DMS53 treated with DMSO at 0.1 percent for 48 hours (cell line): ENCODE measurements around the gene TCF4.

ENCODE experiments used
- DNase-seq: peaks from one replicate; lab custom pipeline; 2025; ENCODE audit not compliant: unreplicated experiment; lab: John Stamatoyannopoulos, UW

The TCF4 gene

DNA sequence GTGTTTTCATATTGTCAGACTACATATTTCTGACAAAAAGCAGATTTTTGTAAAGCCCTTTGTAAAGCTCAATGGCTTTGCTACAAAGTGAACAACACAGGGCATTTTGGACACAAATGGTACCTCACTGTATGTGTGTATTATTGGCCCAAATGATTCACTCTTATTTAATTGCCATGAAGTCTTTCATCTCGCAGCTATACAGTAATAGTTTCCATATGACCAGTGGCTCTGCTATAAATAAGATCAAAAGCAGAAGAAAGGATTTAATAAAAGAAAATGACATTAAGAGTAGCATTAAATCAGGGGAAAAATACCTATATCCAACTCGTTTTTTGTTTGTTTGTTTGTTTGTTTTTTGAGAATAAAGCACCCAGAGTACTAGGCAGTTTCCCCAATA lies 344.7 kb downstream of the TCF4 start:
- DNase-seq = no peak

DNA sequence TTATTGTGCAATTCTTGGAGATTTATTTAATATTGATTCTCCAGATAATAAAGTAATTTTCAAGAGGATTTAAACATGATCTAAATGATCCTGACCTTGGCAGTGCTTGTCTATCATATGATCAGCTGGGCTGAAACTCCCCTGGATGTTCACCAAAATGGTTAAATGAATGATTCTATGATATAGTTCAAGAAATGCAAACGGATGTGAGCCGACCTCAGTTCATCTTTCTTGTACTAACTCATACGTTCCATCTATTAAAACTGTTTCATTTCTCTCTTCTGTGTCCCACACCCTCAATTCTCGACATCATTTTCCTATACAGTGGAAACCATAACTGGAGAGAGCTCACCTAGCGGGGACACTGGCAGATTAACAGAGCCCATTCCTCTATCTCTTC lies 347.0 kb downstream of the TCF4 start:
- no peak for DNase-seq

DNA sequence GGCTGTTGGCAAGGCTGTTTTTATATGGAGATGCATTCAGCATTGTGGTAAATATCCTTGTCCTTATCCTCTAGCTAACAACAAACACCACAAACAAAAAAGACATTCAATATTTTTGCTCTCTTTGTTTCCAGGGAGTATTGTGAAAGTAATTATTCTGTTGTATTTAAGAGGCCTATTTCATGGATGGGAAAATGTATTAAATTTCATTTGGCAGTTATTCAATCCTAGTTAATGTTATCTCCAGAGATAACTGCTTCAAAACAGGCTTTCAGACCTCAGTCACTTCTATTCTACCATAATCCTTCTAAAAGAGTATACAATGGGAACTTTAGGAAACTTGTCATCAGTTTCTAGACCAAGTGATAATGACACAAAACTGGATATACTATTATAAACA lies 348.3 kb downstream of the TCF4 start:
- DNase-seq = no peak

DNA sequence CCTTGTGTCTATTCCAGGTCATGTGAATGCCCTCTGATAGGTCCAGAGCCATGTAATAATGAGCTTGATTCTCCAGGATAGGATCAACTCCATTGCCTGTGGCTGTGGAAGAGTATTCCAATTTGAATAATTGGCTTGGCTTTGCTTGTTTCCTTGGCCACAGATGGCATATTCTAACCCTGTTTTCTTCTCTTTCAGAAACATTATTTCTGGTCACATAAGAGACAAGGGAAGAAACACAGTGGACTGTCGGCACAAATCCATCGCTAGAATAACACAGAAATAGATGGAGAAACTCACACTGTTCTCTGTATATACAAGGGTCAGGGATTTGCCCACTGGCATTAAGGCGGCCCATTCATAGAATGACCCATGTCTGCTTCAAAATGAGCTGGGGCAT lies 350.3 kb downstream of the TCF4 start:
- no peak for DNase-seq

DNA sequence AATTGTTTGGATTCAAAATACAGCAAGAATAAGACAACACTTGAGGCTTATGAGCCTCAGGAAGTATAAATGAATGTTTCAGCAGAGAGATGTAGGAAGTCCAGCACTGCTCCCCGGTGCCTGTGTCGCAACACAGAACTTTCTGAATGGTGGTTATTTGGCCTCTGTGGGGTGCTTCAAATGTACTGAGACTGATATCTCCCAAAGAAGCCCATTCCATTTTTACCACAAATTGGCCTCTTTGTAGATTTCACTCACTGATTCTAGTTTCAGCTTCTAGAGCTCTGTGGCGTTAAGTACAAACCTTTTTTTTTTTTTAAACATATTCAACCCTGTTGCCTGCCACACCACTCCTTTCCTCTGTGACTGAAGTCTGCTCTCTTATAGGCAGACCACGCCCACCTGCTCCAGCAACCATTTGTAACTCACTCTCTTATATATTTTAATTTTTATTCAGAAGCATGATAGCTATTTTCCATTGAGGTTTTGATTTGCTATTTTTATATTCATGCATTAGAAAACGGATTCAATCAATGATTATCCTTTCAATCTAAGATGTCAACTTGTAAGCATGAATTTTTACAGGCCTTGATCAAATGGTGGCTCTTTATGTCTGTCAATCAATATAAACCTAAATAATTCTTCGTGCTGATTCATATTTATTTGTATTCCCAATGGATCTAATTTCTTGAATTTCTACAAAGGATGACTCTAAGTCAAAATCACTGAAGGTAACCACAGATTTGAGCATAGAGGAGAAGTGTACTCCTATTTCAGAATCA lies 351.7 kb downstream of the TCF4 start:
- DNase-seq = no peak

DNA sequence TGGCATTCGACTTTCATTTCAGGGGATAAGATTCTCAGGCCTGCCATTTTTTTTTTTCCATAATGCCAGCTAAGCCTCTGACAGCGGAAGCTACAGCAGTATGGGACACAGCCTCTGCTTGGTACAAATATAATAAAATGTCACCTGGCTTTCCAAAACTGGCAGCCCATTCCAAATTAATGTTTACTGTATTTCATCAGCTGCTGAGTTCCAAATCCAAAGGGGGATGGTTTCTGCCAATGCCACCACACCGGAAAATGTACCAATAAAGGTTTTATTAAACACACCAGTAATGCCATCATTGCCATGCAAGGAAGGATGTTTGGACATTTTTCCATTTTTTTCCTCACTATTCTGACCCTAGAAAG lies 352.9 kb downstream of the TCF4 start:
- DNase-seq = no peak

DNA sequence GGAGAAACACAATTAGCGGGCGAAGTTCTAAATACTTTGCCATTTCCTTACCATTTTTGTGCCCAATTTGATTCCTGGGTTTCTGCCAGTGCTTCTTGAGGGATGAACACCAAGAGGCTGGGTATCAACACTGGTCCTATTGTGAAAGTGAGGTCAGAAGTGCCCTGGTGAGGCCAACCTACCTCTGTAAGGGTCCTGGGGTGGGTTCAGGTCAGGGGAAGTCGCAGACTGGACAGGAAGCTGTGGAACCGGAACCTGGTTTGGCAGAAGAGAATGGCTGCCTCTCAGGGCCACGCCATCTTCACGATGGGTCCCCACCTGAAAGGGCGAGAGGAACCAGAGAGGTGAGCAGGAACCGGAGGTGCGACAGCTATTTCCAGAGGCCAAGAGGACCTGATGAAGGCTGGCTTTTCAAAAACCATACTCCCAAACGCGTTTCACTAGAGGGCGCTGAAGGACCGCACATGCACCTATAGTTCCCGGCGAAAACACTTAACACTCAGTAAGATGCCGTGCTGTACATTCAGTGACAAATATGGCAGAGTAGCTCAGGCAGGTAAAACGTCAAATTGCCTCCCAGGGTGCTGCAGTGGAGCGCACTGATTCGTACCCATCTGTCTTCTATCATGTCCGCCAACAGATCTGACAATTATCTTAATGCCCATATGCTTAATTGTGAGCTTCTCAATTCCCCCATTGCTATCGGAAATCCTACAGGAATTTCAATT lies 353.5 kb downstream of the TCF4 start:
- peak; percentile 88 for DNase-seq

DNA sequence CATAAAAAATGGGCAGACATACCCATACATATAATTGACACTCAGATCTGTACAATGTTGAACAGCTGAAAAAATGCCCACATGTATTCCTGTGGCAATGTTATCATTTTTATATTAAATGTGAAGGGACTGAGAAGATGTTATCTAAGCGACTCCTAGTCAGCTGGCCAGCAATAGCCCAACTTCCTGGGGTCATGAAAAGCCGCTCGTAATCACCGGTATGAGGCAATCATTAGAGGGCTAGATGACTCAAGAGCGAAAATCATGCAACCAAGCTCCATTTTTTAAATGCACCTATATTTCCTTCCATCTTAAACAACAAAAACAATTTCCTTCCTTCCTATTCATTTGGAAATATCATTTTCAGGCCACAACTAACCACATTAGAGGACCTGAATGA lies 354.1 kb downstream of the TCF4 start:
- no peak for DNase-seq

DNA sequence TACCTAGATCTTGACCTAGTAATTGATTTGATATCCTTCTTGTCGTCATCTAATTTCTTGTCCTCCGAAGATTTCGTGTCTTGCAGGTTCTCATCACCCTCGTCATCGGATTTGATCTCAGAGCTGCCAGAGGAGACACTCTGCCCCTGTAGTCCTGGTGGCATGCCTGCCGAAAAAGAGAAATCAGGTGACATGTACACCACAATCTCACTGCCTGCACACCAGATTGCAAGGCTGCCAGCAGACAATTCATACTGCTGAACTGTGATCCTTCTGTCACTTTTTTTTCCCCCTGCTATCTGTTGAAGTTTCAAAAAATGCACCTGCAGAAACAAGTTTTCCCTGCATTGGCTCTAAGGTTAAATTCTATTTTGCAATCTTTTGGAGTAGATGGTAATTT lies 355.5 kb downstream of the TCF4 start:
- no peak for DNase-seq

DNA sequence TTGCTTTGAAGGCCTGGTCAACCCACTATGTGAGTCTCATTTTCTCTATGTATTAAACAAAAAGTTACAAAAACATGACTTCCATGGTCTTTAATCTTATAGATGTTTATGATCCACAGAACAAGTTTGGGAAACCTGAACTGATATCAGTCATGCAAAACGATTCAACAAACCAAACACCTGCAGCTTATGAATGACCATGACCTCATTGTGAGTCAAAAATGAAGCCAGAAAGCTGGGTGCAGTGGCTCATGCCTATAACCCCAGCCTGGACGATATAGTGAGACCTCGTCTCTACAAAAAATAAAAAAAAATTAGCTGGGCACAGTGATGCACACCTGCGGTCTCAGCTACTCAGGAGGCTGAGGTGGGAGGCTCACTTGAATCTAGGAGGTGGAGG lies 358.3 kb downstream of the TCF4 start:
- DNase-seq = no peak

DNA sequence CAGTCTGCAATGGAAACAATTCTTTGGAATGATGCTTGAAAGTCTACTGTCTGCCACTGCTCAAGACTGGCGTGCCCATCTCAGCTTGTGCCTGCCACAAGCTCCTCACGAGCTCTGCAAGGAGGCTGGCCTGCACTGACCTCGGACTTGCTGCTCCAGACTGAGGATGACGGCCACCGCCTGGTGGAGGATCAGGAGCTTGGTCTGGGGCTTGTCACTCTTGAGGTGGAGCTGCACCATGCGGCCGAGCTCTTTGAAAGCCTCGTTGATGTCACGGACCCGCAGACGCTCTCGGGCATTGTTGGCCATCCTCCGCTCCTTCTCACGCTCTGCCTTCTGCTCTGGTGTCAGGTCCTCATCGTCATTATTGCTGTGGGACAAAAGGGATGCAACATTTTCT lies 359.3 kb downstream of the TCF4 start:
- no peak for DNase-seq

DNA sequence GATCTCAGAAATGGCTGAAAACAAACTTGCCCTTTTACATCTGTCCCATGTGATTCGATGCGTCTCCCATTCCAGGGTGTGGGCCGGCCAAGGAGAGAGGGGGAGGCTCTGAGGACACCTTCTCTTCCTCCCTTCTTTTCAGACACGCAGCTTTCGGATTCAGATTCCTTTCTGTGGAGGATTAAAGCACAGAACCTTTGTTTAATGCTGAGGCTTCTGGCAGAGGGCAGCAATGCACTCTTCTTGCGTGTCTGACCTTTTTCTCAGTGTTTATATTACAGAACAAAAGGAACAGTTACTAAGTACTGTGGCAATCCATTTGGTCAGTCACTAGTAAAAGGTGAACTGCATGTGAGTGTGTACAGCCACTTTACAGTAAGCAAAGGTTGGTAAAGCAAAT lies 359.8 kb downstream of the TCF4 start:
- DNase-seq = no peak

DNA sequence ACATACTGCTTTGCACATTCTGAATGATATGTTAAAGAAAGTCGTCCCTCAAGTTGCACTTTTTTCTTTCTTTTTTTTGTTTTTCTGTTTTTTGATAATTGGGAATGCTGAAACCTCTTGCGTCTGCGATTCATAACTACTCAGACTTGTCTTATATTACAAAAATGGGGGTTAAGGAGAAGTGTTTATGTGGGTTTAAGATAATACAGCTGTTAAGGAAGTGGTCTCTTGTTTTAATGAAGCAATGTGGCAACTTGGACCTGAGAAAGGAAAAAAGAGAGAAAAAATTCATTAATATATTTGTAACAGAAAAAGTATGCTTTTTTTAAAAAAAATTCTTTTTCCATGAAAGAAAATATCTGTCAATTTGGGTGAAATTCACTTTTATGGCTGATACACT lies 360.2 kb downstream of the TCF4 start:
- DNase-seq = no peak

DNA sequence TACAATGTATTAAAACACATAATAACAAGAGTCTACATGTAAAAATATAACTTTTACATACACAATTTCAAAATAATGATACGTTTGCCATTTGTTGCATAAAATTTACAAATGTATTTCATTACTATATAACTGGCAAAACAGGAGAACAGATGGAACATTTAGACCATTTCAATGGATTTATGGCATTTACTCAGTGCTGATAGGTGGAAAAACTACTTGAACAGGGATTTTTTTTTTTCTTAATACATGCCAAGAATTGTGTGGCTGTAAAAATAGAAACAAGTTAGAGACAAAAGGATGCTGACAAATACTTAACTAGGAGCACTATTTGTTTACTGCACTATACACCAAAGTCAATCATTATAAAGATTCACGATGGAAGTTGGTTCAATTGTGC lies 361.9 kb downstream of the TCF4 start:
- DNase-seq = no peak

DNA sequence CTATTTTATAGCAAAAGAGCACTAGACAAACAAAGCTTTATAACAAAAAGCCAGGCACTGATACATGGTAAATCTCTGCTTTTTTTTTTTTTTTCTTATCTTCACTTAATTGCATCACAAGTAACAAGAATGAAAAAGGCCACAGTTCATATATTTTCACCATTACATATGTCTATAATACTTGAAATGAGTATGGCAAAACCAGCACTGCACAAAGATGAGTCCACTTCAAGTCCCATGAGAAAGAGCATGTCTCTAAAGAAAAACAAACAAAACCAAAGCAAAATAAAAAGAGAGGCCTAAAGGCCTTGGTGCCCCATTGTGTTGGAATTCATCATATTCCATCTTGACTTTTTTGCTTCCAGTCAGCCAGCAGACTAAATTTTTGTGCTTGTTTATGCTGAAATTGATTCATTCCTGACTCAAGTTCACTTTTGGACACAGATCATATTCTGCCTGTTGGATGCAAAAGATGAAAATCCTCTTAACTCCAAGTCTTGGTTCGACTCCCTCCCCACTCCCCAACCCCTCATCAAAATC lies 363.8 kb downstream of the TCF4 start:
- no peak for DNase-seq

DNA sequence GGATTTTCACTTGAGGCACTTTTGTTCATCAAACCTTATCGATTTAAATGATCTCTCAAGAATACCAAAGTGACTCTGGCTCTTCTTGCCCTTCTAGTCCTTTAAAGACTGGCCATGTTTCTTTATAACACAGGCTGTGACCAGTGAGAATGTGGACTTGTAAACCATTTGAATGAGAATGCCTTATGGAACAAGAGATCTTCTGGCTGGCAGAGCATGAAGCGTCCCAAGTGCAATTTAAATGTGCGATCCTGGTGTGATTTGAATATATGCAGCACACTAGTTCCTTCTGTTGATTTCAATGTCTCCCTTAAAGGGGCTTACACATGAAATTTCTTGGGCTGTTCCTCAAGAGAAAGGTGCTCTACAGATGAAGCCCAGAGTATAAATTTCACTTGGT lies 366.4 kb downstream of the TCF4 start:
- DNase-seq = no peak

DNA sequence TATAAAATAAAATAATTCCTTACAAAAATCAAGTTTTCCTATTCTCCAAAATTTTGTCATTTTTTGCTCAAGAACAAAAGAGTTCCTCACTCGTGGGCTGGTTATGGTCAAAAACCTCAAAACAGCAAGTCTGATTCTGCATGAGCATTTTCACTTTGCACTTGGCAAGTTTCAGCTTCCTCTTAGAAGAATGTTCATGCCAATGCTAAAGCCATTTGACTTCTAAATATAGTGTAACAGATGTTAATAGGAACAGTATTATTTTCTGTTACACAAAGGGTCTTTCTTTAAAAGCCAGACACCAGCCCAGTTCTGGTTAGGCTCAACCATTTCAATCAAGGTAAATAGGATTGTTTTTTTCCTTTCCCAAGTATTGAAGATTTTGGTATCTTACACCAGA lies 367.5 kb downstream of the TCF4 start:
- DNase-seq = no peak

DNA sequence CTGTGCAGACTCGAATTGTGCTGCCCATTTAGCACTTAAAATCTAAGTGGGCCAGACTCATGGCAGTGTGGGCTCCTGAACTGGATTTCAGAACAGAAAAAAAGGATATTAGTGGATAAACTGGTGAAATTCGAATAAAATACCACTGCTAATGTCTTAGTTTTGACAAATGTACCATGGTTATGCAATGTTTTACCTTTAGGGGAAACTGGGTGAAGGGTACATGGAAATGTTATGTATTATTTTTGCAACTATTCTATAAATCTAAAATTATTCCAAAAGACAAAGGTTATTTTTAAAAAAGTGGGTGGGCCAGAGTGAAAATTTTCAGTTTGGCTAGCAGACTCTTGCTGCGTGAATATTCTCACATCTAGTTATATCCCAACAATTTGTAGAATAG lies 368.2 kb downstream of the TCF4 start:
- no peak for DNase-seq

DNA sequence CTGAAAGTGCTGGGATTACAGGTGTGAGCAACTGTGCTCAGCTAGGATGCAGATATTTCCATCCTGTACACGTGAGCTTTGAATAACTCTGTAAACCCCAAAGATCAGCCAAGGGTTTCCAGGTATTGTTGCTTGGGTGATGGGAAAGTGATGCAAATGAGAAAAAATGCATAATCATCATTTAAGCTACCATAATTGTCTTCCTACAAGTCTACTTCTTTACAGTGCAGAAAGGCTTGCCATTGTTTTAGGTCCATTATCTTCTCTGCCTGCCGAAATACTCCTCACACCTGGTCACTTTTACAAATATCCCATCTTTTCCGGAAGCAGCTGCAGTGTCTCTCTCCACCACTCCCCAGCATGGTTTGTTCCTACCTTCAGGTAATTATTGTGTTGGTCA lies 368.9 kb downstream of the TCF4 start:
- no peak for DNase-seq

DNA sequence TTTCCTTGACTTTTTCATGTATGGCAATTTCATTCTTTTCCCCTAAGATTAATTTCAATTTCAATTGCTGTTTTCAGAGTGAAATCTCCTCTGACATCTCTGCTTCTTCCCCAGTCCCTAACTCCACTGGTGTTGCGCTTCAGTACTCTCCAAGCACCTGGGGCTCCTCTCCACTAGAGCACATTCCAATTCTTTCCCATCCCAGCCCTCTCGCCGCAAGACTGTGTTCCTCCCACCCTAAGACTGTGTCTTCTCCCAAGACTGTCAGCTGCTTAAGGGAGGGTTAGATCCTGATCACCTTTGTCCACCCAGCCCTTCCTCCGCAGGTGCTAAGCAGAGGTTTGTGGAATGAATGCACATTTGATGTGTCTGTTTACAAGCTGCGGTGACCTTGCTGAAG lies 373.0 kb downstream of the TCF4 start:
- no peak for DNase-seq

DNA sequence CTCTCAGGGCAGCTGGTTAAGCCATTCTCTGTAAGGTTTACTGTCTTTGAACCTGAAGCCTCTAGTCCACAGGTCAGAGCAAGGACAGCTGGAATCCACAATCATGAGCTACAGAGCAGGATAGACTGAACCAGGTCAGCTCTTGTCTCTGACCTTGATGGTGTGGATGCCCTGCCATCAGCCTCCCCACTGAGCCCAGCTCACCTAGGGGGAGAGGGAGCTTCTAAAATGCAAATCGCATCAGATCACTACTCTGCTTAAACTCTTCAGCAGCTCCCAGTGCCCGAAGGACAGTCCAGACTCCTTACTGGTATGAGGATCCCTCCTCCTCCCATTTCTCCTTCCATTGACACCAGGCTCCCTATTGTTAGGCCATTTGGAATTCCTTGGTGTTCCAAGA lies 373.5 kb downstream of the TCF4 start:
- no peak for DNase-seq

DNA sequence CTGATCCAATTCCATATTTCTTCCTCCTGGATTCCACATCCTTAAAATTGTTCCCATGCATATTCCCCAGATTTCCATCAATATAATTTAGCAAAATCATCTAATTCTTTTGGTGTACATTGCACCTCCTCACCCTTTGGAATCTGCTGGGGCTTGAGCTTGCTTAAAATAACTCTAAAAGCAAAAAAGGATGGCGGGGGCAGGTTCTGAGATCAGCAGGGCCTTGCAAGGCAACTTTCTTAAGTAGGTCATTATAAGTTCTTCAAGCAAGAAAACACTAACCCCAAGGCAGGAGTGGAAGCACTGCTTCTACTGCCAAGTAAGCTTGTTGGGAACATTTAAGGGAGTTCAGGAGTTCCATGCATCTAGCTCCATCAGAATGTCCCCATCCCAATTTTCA lies 374.4 kb downstream of the TCF4 start:
- DNase-seq = no peak

DNA sequence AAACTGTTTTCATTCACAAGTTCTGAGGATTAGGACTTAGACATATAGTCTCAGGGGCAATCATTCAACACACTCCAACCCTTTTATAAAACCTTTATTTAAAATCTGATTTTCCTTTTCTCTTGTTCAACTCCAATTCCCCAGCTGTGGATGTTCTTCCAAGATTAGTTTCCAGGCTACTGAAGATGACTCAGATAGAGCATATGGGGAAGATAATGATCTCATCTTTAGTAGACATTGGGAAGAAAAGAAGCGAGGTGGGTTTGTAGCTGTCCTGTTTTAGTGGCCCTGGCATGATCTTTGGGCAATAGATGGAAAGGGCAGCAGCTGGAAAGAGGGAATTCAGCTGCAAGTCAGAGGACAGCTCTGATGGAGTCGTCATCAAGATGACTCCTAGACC lies 381.1 kb downstream of the TCF4 start:
- no peak for DNase-seq
